KMS-11 (cell line): Measurements from ENCODE around the gene ITGB6.

Source experiments
- H2AFZ ChIP-seq: fragments of 200-600 bp; sonication (generic); 2 replicates; pipeline ENCODE4 v1.6.1; 2016; ENCODE audit warnings: antibody characterized with exemption, mixed run types, low read depth
- H3K27ac ChIP-seq: fragments of 200-600 bp; sonication (generic); 2 replicates; pipeline ENCODE4 v1.6.1; 2016; ENCODE audit warnings: mild to moderate bottlenecking, mixed run types
- H3K27me3 ChIP-seq: fragments of 200-600 bp; sonication (generic); 2 replicates; pipeline ENCODE4 v1.6.1; 2017; ENCODE audit warnings: mild to moderate bottlenecking, low read depth, mixed run types, moderate library complexity; ENCODE audit not compliant: insufficient read depth
- H3K36me3 ChIP-seq: fragments of 200-600 bp; sonication (generic); 2 replicates; pipeline ENCODE4 v1.6.1; 2017; ENCODE audit warnings: mild to moderate bottlenecking, mixed run types; ENCODE audit not compliant: insufficient read depth
- H3K4me1 ChIP-seq: fragments of 200-600 bp; sonication (generic); 2 replicates; pipeline ENCODE4 v1.6.1; 2016; ENCODE audit warnings: mild to moderate bottlenecking, low read depth, mixed run types; ENCODE audit not compliant: poor library complexity, severe bottlenecking
- H3K4me2 ChIP-seq: fragments of 200-600 bp; sonication (generic); 2 replicates; pipeline ENCODE4 v1.7.0; 2016; ENCODE audit warnings: mild to moderate bottlenecking, mixed run types
- H3K4me3 ChIP-seq: fragments of 200-600 bp; sonication (generic); IDR thresholded peaks from 2 replicates; pipeline ENCODE4 v1.6.1; 2017; ENCODE audit warnings: low read depth, low read length, mixed read lengths; ENCODE audit not compliant: insufficient read depth
- H3K79me2 ChIP-seq: fragments of 200-600 bp; sonication (generic); 2 replicates; pipeline ENCODE4 v1.6.1; 2016; ENCODE audit warnings: low read depth, mixed run types; ENCODE audit not compliant: insufficient read depth
- H3K9ac ChIP-seq: fragments of 200-600 bp; sonication (generic); 2 replicates; pipeline ENCODE4 v1.6.1; 2016; ENCODE audit warnings: mild to moderate bottlenecking, mixed run types
- H4K20me1 ChIP-seq: fragments of 200-600 bp; sonication (generic); 2 replicates; pipeline ENCODE4 v1.6.1; 2016; ENCODE audit warnings: mild to moderate bottlenecking, mixed run types; ENCODE audit not compliant: insufficient read depth
- TF ChIP-seq, protein P1 (sequence below): fragments of 200-600 bp; sonication (generic); conservative IDR thresholded peaks from 2 replicates; pipeline ENCODE4 v1.6.1; 2017; ENCODE audit warnings: low read depth, mild to moderate bottlenecking, antibody characterized with exemption, low read length, moderate library complexity, mixed read lengths

The ITGB6 gene

DNA sequence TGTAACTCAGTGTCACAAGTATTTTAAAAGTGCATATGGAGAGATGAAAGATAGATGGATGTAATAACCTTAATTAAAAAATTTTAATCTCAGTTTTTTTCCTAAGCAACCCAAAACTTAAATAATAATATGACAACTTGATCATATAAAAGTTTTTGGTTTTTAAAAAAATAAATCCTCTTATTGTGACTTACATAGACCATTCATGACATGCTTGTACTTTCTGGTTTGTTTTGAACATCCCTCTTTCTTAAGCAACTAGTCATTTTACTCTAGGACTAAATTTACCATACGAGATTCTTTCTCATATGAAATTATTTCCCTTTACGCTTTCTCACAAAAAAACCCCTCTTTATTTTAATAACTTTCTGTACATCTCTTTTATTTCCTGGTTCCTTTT is 131.2 kb downstream of the ITGB6 start:
- no peaks in the 10 kb centered on the region for H3K27me3 ChIP-seq
- H3K4me3 ChIP-seq: no peak overlapping the region
- H3K4me2 ChIP-seq: no peak overlapping the region
- TF ChIP-seq, protein P1, sequence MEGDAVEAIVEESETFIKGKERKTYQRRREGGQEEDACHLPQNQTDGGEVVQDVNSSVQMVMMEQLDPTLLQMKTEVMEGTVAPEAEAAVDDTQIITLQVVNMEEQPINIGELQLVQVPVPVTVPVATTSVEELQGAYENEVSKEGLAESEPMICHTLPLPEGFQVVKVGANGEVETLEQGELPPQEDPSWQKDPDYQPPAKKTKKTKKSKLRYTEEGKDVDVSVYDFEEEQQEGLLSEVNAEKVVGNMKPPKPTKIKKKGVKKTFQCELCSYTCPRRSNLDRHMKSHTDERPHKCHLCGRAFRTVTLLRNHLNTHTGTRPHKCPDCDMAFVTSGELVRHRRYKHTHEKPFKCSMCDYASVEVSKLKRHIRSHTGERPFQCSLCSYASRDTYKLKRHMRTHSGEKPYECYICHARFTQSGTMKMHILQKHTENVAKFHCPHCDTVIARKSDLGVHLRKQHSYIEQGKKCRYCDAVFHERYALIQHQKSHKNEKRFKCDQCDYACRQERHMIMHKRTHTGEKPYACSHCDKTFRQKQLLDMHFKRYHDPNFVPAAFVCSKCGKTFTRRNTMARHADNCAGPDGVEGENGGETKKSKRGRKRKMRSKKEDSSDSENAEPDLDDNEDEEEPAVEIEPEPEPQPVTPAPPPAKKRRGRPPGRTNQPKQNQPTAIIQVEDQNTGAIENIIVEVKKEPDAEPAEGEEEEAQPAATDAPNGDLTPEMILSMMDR: no peak
- no peak overlapping the region for H3K9ac ChIP-seq
- H2AFZ ChIP-seq: no peak overlapping the region
- H3K27ac ChIP-seq: no peak overlapping the region
- H4K20me1 ChIP-seq: no peaks in the 10 kb centered on the region
- no peaks in the 10 kb centered on the region for H3K36me3 ChIP-seq
- no peaks in the 10 kb centered on the region for H3K79me2 ChIP-seq
- H3K4me1 ChIP-seq: no peaks in the 10 kb centered on the region

DNA sequence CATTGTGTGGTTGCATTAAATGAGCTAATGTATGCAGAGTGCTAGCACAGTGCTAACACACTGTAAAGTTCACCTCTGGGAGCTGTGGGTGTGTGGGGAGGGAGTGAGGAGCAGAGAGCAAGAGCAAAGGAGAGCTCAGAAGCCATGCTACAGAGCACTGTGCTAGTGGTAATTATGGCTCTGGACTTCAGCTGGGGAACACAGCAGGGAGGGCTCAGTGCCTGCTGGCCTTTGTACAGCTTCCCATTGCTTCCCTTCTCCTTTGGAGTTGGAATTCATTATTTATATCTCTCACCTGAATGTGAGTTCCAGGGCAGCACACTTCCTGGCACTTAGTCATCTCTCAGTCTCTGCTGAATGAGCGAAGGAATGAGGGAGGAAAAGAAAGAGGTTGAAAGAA is 135.2 kb downstream of the ITGB6 start:
- Histone ChIP-seq H4K20me1 (no peaks in the 10 kb centered on the region), H2AFZ (no peak overlapping the region), H3K9ac (no peak overlapping the region), H3K36me3 (no peaks in the 10 kb centered on the region), H3K4me1 (no peaks in the 10 kb centered on the region), H3K4me2 (no peak overlapping the region), H3K79me2 (no peaks in the 10 kb centered on the region), H3K27me3 (no peaks in the 10 kb centered on the region), H3K4me3 (no peak overlapping the region), H3K27ac (no peak overlapping the region)
- TF ChIP-seq, protein P1: no peak

DNA sequence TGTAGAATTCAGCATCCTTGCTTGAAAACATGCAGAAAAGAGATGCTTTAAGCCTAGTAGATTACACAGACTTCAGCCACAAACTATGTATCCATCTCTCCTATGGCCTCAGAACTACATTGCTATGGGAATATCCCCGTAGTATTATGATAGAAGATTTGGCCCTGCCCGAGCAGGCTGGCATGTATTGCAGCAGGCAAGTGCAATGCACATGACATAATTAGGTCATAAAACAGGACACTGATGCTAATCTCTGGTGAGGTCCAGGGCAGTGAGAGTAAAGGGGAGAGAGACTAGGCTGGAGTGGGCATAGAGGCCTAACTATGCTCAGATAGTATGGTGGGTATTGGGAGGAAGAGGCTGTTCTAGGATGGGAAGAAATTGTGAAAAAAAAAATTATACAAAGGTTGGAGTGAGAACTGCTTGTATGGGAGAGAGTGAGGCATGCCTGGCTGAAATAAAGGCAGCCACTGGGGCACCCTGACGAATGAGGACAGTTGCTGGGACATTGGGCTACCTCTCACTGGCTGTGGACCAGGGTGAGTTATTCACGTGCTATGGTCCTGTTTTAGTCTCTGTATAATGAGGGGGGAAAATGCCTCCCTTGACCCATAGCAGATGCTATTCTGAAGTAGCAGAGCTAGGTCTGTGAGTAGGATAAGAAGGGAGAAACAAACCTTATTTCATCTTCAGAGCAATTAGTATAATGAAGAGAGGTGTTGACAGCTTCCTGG is 136.0 kb downstream of the ITGB6 start:
- Histone ChIP-seq H3K9ac (no peak overlapping the region), H3K79me2 (no peaks in the 10 kb centered on the region), H3K4me3 (no peak overlapping the region), H3K36me3 (no peaks in the 10 kb centered on the region), H4K20me1 (no peaks in the 10 kb centered on the region), H3K27me3 (no peaks in the 10 kb centered on the region), H3K27ac (no peak overlapping the region), H3K4me2 (no peak overlapping the region), H3K4me1 (no peaks in the 10 kb centered on the region), H2AFZ (no peak overlapping the region)
- TF ChIP-seq, protein P1: no peak

DNA sequence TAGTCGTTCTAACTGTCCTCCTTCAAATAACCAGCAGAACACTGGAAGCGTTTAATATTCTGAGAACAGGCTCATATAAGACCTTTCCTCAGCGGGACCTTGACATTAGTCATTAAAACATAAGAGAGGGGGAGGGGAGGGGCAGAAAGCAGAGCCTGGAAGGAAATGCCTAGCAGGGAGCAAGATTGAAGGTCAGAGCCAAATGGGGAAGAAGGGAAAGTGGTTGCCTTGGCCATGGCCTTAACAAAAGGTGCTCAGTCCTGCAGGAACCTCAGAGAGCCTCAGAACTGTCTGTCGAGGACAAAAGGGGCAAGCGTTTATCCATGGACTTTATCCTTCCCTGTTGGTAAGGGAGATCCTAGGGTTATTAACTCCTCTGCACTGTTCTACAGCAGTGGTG is 136.8 kb downstream of the ITGB6 start:
- Histone ChIP-seq H3K4me3 (no peak overlapping the region), H3K27ac (no peak overlapping the region)

More for the DNA sequence above, 136.8 kb downstream of the ITGB6 start:
- no peak overlapping the region for H2AFZ ChIP-seq
- TF ChIP-seq, protein P1: no peak
- no peaks in the 10 kb centered on the region for H4K20me1 ChIP-seq
- H3K27me3 ChIP-seq: no peaks in the 10 kb centered on the region
- H3K36me3 ChIP-seq: no peaks in the 10 kb centered on the region
- H3K4me1 ChIP-seq: no peaks in the 10 kb centered on the region
- no peak overlapping the region for H3K9ac ChIP-seq
- H3K4me2 ChIP-seq: no peak overlapping the region
- H3K79me2 ChIP-seq: no peaks in the 10 kb centered on the region
